Thymus (tissue), 11 donors: ENCODE results near the gene DGAT2. TPM values are rescaled to one million over a fixed set of nuclear protein-coding genes. Genes with fewer than 3 reads are reported as not detected.
"Not testable (repeated sequence)": the region's sequence is repeated elsewhere in the genome, so short reads cannot be mapped to it uniquely, and the experiment has no call there.

ENCODE experiments used
- DNase-seq, 9 donors: peaks; one replicate each; pipeline ENCODE4 v3.0.0-alpha.2; 2013; ENCODE audit warnings: low spot score in 9 of 9, low read depth in 6 of 9, missing footprints in 1 of 9
- H3K27ac ChIP-seq, 2 donors: one replicate each; pipeline ENCODE4 v1.5.1; 2013; ENCODE audit warnings: control low read depth in 1 of 2, low read depth in 1 of 2, low read length in 1 of 2, mild to moderate bottlenecking in 1 of 2, moderate library complexity in 1 of 2
- H3K27me3 ChIP-seq, 2 donors: one replicate each; pipeline ENCODE4 v1.5.1; 2013; ENCODE audit warnings: low read length in 1 of 2; ENCODE audit not compliant: control insufficient read depth in 2 of 2, insufficient read depth in 1 of 2
- H3K36me3 ChIP-seq, 2 donors: one replicate each; pipeline ENCODE4 v1.5.1; 2013; ENCODE audit warnings: low read length in 1 of 2, mild to moderate bottlenecking in 1 of 2, moderate library complexity in 1 of 2; ENCODE audit not compliant: control insufficient read depth in 2 of 2, insufficient read depth in 2 of 2
- H3K4me1 ChIP-seq, 2 donors: one replicate each; pipeline ENCODE4 v1.5.1; 2013; ENCODE audit warnings: low read length in 2 of 2; ENCODE audit not compliant: control insufficient read depth in 2 of 2, insufficient read depth in 2 of 2
- H3K4me3 ChIP-seq, 2 donors: one replicate each; pipeline ENCODE4 v1.5.1; 2013; ENCODE audit warnings: low read length in 2 of 2, control low read depth in 1 of 2, mild to moderate bottlenecking in 1 of 2
- H3K9me3 ChIP-seq, 2 donors: one replicate each; pipeline ENCODE4 v1.5.1; 2013; ENCODE audit warnings: low read length in 1 of 2, mild to moderate bottlenecking in 1 of 2; ENCODE audit not compliant: control insufficient read depth in 2 of 2, insufficient read depth in 1 of 2
- WGBS: extraction: QIAGEN DNeasy Blood & Tissue Kit; methylation state at CpG from one replicate; pipeline ENCODE4 v1.1.7; 2013; 5-methylcytosine and 5-hydroxymethylcytosine counted together
- polyA plus RNA-seq: library from polyadenylated mRNA; stranded (reverse); fragments of 200-250 nt; gene quantifications from one replicate; pipeline ENCODE4 v1.2.3, GENCODE V29; 2013
- total RNA-seq: library from RNA; stranded (reverse); fragments of 120-200 nt; gene quantifications from one replicate; pipeline ENCODE4 v1.2.4, GENCODE V29; 2013
- donor health status: healthy.

The DGAT2 gene
- total and polyA plus RNA-seq, 2 donors: 5.3 to 8.5 TPM

- Histone ChIP-seq H3K27me3 (peaks cover 0 to 3% of the 10 kb centered on the region in 2 donors), H3K4me1 (peaks cover 0 to 2% of the 10 kb centered on the region in 2 donors), H3K9me3 (peaks cover 0 to 2% of the 10 kb centered on the region in 2 donors), H3K4me3 (no peak overlapping the region), H3K27ac (no peak overlapping the region), H3K36me3 (no peaks in the 10 kb centered on the region)
- peak in 1 of 9 donors; percentile 13 for DNase-seq
- 85% methylated on average over 9 of the region's 9 CpGs for WGBS
Observed at GRCh38 chr11:75743711-75744563, 24.6 kb upstream of the DGAT2 start.

GRCh38 chr11:75745807-75746206 lies 22.8 kb upstream of the DGAT2 start:
- Histone ChIP-seq H3K9me3 (peaks cover 0 to 2% of the 10 kb centered on the region in 2 donors), H3K4me3 (no peak overlapping the region), H3K27me3 (peaks cover 0 to 3% of the 10 kb centered on the region in 2 donors), H3K36me3 (no peaks in the 10 kb centered on the region), H3K27ac (no peak overlapping the region), H3K4me1 (peaks cover 0 to 2% of the 10 kb centered on the region in 2 donors)
- 95% methylated on average over 5 of the region's 5 CpGs for WGBS
- no peak for DNase-seq

- not testable (repeated sequence) for DNase-seq, H3K36me3 ChIP-seq, H3K27ac ChIP-seq, H3K9me3 ChIP-seq, H3K4me1 ChIP-seq, H3K27me3 ChIP-seq, H3K4me3 ChIP-seq
- WGBS: 80% methylated on average over 16 of the region's 26 CpGs
Observed at GRCh38 chr11:75748729-75749273, 19.8 kb upstream of the DGAT2 start.

GRCh38 chr11:75754933-75755332 lies 13.6 kb upstream of the DGAT2 start:
- not testable (repeated sequence) for H3K4me1 ChIP-seq, H3K9me3 ChIP-seq, H3K36me3 ChIP-seq, H3K4me3 ChIP-seq, DNase-seq, H3K27me3 ChIP-seq, H3K27ac ChIP-seq

- H3K36me3 ChIP-seq: no peaks in the 10 kb centered on the region
- H3K27me3 ChIP-seq: no peaks in the 10 kb centered on the region
- H3K27ac ChIP-seq: no peak overlapping the region
- H3K4me1 ChIP-seq: no peaks in the 10 kb centered on the region
- 95% methylated on average over 2 of the region's 2 CpGs for WGBS
- no peak overlapping the region for H3K4me3 ChIP-seq
- DNase-seq: no peak
- no peaks in the 10 kb centered on the region for H3K9me3 ChIP-seq
Observed at GRCh38 chr11:75757651-75758050, 10.9 kb upstream of the DGAT2 start.

- no peak for DNase-seq
- 94% methylated on average over 4 of the region's 4 CpGs for WGBS
- H3K27me3 ChIP-seq: no peaks in the 10 kb centered on the region
- no peaks in the 10 kb centered on the region for H3K9me3 ChIP-seq
- H3K4me1 ChIP-seq: no peaks in the 10 kb centered on the region
- no peak overlapping the region for H3K4me3 ChIP-seq
- no peak overlapping the region for H3K27ac ChIP-seq
- H3K36me3 ChIP-seq: no peaks in the 10 kb centered on the region
Observed at GRCh38 chr11:75759832-75760231, 8.7 kb upstream of the DGAT2 start.

- no peak for DNase-seq
- Histone ChIP-seq H3K9me3 (no peaks in the 10 kb centered on the region), H3K36me3 (no peaks in the 10 kb centered on the region), H3K27me3 (no peaks in the 10 kb centered on the region), H3K4me3 (no peak overlapping the region), H3K27ac (no peak overlapping the region), H3K4me1 (no peaks in the 10 kb centered on the region)
Observed at GRCh38 chr11:75760243-75760642, 8.3 kb upstream of the DGAT2 start.

- DNase-seq: no peak
- H3K36me3 ChIP-seq: no peaks in the 10 kb centered on the region
- no peak overlapping the region for H3K4me3 ChIP-seq
- no peak overlapping the region for H3K27ac ChIP-seq
- H3K4me1 ChIP-seq: no peaks in the 10 kb centered on the region
- H3K9me3 ChIP-seq: no peaks in the 10 kb centered on the region
- 99% methylated on average over 3 of the region's 3 CpGs for WGBS
- no peaks in the 10 kb centered on the region for H3K27me3 ChIP-seq
Observed at GRCh38 chr11:75760710-75761493, 7.7 kb upstream of the DGAT2 start.

GRCh38 chr11:75762158-75762557 lies 6.4 kb upstream of the DGAT2 start:
- DNase-seq: no peak
- 98% methylated on average over 8 of the region's 8 CpGs for WGBS
- H3K36me3 ChIP-seq: no peaks in the 10 kb centered on the region
- H3K4me3 ChIP-seq: no peak overlapping the region
- no peak overlapping the region for H3K27ac ChIP-seq
- no peaks in the 10 kb centered on the region for H3K27me3 ChIP-seq
- H3K4me1 ChIP-seq: no peaks in the 10 kb centered on the region
- no peaks in the 10 kb centered on the region for H3K9me3 ChIP-seq
